Right kidney (tissue), 9 donors: ENCODE measurements around the gene UBTFL1.
"Not testable (repeated sequence)": the region's sequence is repeated elsewhere in the genome, so short reads cannot be mapped to it uniquely, and the experiment has no call there.

Experiments
- DNase-seq: peaks from one replicate; pipeline ENCODE4 v3.0.0-alpha.2; 2016
- long read RNA-seq, 8 donors: transcript quantifications; one replicate each; lab custom pipeline, GENCODE V29; 2026

UBTFL1 gene
- long read RNA-seq, donor 1 = 0 reads
- long read RNA-seq, donor 2 = 0 reads
- long read RNA-seq, donor 3 = 0 reads
- long read RNA-seq, donor 4 = 0 reads
- long read RNA-seq, donor 5 = 0 reads
- long read RNA-seq, donor 6 = 0 reads
- long read RNA-seq, donor 7, partial matches to known transcripts = 0 of 1 reads
- long read RNA-seq, donor 7, other reads (novel, unspliced or antisense) = 0 of 1 reads
- long read RNA-seq, donor 8 = 0 reads

- not testable (repeated sequence) for DNase-seq
Measured at GRCh38 chr11:90085650-90086049, at the start of gene UBTFL1. UBTFL1 (plus strand) TSS chr11:90085950; CDS start chr11:90085950, 0 bp downstream.

GRCh38 chr11:90051591-90052209 lies 34.0 kb upstream of the UBTFL1 start:
- DNase-seq = not testable (repeated sequence)

DNA sequence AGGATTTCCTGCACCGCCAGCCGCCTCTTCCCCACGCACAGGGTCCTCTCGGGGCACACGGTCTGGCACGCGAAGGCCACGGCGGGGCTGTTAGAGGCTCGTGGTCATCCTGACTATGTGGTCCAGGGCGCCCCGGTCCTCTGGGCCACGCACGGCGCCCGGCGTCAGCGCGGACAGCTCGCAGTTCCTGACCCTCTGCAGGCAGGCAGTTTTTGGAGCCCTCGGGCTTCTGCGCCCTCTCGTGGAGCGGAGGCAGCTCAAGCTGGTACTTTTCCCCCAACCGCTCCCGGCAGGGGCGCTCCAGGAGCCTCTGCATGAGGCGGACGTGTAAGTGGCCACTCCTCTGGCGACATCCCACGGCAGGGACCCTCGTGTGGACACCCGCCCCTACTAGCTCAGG lies 33.4 kb upstream of the UBTFL1 start:
- not testable (repeated sequence) for DNase-seq

GRCh38 chr11:90053545-90053944 lies 32.2 kb upstream of the UBTFL1 start:
- DNase-seq = not testable (repeated sequence)

- not testable (repeated sequence) for DNase-seq
Measured at GRCh38 chr11:90088731-90089130, 3.0 kb downstream of the UBTFL1 start.

GRCh38 chr11:90095230-90095924 lies 9.6 kb downstream of the UBTFL1 start:
- not testable (repeated sequence) for DNase-seq

- not testable (repeated sequence) for DNase-seq
Measured at GRCh38 chr11:90098261-90098660, 12.5 kb downstream of the UBTFL1 start.

DNA sequence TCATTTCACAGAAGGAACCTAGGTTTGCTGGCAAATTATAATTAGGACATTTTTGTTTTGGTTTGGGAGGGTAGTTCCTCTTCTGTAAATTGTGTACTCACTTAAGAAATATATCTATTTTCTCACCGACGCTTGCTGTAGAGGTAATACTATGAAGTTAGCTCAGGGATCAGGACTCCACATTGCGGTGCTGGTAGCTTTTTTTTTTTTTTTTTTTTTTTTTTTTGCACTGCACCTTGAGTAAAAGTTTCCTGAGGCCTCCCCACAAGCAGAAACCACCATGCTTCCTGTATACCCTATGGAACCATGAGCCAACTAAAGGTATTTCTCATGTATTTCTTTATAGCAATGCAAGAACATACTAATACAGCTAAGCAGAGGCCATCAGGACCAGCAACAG lies 14.7 kb downstream of the UBTFL1 start:
- no peak for DNase-seq

DNA sequence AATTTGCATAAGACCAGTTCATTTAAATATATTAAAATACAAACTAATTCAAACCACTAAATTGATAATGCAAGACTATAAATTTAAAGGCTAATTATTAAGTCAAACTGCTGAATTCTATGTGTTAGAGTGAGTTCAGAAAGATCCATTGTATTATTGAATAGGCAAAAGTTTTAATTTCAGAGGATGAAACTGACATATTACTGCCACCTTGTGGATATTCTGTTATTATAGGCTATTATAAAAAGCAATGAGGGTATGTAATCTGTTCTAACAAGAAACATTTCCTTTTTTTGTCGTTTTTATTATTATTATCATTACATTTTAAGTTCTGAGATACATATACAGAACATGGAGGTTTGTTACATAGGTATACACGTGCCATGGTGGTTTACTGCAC lies 27.8 kb downstream of the UBTFL1 start:
- DNase-seq = no peak

DNA sequence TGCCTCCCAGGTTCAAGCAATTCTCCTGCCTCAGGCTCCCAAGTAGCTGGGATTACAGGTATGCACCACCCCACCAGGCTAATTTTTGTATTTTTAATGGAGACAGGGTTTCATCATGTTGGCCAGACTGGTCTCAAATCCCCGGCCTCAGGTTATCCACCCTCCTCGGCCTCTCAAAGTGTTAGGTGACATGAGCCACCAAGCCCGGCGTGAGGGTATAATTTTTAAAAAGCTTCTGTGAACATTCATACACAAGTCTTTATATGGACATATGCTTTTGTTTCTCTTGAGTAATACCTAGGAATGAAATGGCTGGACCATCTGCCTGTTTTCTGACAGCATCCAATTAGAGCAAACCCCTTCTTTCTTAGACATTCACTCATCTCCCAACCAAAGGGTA lies 34.4 kb downstream of the UBTFL1 start:
- DNase-seq = no peak

DNA sequence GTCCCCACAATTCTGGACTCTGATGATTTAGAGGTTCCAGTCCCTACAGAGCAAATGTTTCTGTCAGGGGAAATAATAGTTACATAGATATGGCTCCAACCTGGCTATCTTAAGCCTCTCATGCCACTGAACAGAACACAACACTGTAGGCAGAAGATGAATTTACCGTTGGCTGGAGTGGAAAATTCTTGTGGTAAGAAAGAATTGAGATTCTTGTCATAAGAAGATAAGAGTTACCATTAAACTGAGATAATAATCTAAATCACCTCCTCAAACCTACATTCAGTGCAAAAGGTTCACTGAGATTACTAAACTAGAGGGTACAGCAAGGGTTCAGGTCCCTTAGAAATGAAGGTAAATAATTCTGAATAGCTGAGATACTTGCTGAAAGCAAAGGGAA lies 38.6 kb downstream of the UBTFL1 start:
- no peak for DNase-seq

DNA sequence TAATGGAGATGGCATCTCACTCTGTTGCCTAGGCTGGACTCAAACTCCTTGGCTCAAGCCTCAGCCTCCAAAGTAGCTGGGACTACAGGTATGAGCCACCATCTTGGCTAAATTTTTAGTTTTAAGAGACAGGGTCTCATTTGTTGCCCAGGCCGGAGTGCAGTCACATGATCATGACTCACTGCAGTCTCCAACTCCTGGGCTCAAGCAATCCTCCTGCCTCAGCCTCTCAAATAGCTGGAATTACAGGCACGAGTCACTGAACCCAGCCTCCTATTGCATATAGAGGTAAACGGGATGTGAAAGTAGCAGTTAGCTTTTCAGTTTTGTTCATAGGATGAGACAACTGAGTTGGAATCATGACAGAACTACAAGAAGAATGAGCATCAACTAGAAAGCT lies 39.2 kb downstream of the UBTFL1 start:
- no peak for DNase-seq

DNA sequence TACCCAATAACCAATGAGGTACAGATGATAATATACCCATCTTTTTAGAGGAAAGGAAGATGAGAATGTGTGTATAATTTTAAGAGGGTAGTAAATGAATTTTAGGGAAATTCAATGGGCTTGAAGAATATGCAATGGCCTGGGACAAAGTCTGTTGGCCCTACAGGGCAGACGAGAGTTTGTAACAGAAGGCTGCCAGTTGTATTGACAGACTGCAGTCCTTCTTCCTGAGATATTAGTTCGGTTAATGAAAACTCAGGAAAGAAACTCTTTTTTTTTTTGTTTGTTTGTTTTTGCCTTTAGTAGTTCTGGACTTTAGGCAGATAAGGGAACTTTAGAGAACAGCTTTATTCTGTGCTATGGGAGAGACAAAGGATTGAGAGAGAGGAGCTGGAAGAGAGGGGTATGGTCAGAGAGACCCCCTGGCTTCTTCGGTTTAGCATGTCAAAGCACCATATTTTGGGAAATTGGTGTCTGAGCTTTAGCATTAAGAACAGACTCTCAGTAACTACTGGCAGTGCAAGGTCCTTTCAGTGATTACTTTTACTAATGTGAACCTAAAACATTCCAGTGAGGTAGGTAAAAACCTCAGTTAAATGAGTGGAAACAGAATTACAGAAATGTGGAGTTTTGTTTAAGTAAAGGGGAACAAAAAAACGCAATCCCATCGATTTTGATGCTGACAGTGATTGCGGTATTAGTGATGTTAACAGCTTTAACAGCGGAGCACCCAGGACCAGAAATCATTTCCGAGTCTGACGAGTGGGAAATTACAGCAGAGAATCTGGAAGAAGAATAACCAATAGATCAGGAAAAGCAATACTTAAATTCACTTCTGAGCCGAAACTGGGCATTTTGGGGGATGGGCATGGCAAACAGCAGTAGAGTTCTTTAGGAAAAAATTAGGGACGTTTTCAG lies 48.1 kb downstream of the UBTFL1 start:
- DNase-seq = peak; percentile 3

- DNase-seq = peak; percentile 85
Measured at GRCh38 chr11:90134478-90135003, 48.8 kb downstream of the UBTFL1 start, which contains the start of gene NAALAD2. NAALAD2 (plus strand) TSS chr11:90134663; CDS start chr11:90134759, 96 bp downstream.

DNA sequence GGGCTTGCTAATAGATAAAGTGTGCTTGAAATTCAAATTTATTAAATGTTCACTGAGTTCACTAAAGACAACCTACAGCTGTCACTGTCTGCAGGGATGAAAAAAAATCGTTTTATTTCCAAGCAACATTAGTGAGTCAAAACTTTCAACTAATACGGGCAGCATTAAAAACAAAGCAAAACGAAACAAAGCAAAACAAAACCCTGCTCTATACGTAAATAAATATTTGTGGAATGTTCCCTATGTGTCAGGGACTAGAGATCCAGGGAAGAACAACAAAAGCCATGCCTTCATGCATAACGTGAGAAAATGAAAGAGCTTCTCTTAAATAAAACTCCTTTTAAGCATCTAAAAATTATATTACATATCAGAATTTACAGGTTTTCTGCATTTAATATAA lies 49.3 kb downstream of the UBTFL1 start:
- no peak for DNase-seq
